ENCODE data around the gene OR51M1. TPM values are rescaled to one million over a fixed set of nuclear protein-coding genes. Genes with fewer than 3 reads are reported as not detected.

Gene OR51M1
- total and polyA plus RNA-seq, 9 of the 15 experiments (the other 6 are each of a cell fraction or from before 2014, with no cell fraction given), result 0.01 to 0.18 (median 0.04) TPM; not detected in 6

DNA sequence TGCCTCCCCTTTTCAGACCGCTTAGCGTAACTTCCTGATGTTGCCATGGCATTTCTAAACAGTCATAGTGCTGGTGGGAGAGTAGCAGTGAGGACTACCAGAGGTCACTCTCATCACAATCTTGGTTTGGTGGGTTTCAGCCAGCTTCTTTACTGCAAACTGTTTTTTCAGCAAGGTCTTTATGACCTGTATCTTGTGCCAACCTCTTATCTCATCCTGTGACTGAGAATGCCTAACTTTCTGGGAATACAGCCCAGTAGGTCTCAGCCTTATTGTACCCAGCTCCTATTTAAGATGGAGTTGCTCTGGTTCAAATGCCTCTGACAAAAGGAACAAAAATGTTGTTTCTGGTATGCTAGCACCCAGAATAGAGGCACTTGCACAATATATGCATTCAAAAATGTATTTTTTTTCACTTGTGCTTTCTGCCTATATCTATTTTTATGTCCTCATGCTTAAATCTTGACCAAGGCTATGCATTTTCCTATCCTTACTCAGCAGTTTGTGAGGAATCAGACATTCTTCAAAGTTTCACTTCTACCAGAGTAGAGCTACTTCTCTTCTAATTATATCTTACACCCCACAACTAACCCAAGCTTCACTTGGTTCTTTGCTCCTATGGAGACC is 16.1 kb upstream of the OR51M1 start (continued):
- TF ChIP-seq NEUROD1 (IDR thresholded peaks at IDR 0.05; ENCODE audit: borderline replicate concordance, low read depth, low read length, partially characterized antibody), result no peak
- no peak for TF ChIP-seq ZNF324 (CRISPR knock-in tag; IDR thresholded peaks at IDR 0.05)
- peak; percentile 94 for TF ChIP-seq DMBX1 (CRISPR knock-in tag; IDR thresholded peaks at IDR 0.05; ENCODE audit: borderline replicate concordance)
- TF ChIP-seq, protein P1, sequence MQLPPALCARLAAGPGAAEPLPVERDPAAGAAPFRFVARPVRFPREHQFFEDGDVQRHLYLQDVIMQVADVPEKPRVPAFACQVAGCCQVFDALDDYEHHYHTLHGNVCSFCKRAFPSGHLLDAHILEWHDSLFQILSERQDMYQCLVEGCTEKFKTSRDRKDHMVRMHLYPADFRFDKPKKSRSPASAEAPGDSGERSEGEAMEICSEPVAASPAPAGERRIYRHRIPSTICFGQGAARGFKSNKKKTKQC (CRISPR knock-in tag; IDR thresholded peaks at IDR 0.05), result no peak
- no peak for TF ChIP-seq ARHGAP35 (IDR thresholded peaks at IDR 0.05; ENCODE audit: partially characterized antibody)
- TF ChIP-seq, protein P2, sequence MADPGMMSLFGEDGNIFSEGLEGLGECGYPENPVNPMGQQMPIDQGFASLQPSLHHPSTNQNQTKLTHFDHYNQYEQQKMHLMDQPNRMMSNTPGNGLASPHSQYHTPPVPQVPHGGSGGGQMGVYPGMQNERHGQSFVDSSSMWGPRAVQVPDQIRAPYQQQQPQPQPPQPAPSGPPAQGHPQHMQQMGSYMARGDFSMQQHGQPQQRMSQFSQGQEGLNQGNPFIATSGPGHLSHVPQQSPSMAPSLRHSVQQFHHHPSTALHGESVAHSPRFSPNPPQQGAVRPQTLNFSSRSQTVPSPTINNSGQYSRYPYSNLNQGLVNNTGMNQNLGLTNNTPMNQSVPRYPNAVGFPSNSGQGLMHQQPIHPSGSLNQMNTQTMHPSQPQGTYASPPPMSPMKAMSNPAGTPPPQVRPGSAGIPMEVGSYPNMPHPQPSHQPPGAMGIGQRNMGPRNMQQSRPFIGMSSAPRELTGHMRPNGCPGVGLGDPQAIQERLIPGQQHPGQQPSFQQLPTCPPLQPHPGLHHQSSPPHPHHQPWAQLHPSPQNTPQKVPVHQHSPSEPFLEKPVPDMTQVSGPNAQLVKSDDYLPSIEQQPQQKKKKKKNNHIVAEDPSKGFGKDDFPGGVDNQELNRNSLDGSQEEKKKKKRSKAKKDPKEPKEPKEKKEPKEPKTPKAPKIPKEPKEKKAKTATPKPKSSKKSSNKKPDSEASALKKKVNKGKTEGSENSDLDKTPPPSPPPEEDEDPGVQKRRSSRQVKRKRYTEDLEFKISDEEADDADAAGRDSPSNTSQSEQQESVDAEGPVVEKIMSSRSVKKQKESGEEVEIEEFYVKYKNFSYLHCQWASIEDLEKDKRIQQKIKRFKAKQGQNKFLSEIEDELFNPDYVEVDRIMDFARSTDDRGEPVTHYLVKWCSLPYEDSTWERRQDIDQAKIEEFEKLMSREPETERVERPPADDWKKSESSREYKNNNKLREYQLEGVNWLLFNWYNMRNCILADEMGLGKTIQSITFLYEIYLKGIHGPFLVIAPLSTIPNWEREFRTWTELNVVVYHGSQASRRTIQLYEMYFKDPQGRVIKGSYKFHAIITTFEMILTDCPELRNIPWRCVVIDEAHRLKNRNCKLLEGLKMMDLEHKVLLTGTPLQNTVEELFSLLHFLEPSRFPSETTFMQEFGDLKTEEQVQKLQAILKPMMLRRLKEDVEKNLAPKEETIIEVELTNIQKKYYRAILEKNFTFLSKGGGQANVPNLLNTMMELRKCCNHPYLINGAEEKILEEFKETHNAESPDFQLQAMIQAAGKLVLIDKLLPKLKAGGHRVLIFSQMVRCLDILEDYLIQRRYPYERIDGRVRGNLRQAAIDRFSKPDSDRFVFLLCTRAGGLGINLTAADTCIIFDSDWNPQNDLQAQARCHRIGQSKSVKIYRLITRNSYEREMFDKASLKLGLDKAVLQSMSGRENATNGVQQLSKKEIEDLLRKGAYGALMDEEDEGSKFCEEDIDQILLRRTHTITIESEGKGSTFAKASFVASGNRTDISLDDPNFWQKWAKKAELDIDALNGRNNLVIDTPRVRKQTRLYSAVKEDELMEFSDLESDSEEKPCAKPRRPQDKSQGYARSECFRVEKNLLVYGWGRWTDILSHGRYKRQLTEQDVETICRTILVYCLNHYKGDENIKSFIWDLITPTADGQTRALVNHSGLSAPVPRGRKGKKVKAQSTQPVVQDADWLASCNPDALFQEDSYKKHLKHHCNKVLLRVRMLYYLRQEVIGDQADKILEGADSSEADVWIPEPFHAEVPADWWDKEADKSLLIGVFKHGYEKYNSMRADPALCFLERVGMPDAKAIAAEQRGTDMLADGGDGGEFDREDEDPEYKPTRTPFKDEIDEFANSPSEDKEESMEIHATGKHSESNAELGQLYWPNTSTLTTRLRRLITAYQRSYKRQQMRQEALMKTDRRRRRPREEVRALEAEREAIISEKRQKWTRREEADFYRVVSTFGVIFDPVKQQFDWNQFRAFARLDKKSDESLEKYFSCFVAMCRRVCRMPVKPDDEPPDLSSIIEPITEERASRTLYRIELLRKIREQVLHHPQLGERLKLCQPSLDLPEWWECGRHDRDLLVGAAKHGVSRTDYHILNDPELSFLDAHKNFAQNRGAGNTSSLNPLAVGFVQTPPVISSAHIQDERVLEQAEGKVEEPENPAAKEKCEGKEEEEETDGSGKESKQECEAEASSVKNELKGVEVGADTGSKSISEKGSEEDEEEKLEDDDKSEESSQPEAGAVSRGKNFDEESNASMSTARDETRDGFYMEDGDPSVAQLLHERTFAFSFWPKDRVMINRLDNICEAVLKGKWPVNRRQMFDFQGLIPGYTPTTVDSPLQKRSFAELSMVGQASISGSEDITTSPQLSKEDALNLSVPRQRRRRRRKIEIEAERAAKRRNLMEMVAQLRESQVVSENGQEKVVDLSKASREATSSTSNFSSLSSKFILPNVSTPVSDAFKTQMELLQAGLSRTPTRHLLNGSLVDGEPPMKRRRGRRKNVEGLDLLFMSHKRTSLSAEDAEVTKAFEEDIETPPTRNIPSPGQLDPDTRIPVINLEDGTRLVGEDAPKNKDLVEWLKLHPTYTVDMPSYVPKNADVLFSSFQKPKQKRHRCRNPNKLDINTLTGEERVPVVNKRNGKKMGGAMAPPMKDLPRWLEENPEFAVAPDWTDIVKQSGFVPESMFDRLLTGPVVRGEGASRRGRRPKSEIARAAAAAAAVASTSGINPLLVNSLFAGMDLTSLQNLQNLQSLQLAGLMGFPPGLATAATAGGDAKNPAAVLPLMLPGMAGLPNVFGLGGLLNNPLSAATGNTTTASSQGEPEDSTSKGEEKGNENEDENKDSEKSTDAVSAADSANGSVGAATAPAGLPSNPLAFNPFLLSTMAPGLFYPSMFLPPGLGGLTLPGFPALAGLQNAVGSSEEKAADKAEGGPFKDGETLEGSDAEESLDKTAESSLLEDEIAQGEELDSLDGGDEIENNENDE (IDR thresholded peaks at IDR 0.05; ENCODE audit: low read depth, low read length), result no peak
- TF ChIP-seq TCF3 (CRISPR knock-in tag; IDR thresholded peaks at IDR 0.05), result no peak
- TF ChIP-seq, protein P3, sequence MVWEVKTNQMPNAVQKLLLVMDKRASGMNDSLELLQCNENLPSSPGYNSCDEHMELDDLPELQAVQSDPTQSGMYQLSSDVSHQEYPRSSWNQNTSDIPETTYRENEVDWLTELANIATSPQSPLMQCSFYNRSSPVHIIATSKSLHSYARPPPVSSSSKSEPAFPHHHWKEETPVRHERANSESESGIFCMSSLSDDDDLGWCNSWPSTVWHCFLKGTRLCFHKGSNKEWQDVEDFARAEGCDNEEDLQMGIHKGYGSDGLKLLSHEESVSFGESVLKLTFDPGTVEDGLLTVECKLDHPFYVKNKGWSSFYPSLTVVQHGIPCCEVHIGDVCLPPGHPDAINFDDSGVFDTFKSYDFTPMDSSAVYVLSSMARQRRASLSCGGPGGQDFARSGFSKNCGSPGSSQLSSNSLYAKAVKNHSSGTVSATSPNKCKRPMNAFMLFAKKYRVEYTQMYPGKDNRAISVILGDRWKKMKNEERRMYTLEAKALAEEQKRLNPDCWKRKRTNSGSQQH (CRISPR knock-in tag; IDR thresholded peaks at IDR 0.05), result no peak
- TF ChIP-seq SAFB (IDR thresholded peaks at IDR 0.05; ENCODE audit: borderline replicate concordance, low read depth, low read length), result no peak
- TF ChIP-seq ELF2 (CRISPR knock-in tag; IDR thresholded peaks at IDR 0.05), result no peak
- no peak for TF ChIP-seq MAFF (IDR thresholded peaks at IDR 0.05; ENCODE audit: low read length)
- TF ChIP-seq IFI16 (CRISPR knock-in tag; IDR thresholded peaks at IDR 0.05), result 0 out of 2 replicates have a peak, but pooled peaks have one; percentile 17
- TF ChIP-seq, protein P4, sequence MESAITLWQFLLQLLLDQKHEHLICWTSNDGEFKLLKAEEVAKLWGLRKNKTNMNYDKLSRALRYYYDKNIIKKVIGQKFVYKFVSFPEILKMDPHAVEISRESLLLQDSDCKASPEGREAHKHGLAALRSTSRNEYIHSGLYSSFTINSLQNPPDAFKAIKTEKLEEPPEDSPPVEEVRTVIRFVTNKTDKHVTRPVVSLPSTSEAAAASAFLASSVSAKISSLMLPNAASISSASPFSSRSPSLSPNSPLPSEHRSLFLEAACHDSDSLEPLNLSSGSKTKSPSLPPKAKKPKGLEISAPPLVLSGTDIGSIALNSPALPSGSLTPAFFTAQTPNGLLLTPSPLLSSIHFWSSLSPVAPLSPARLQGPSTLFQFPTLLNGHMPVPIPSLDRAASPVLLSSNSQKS (CRISPR knock-in tag; IDR thresholded peaks at IDR 0.05), result no peak
- no peak for TF ChIP-seq KHSRP (IDR thresholded peaks at IDR 0.05)
- no peak for TF ChIP-seq ZNF174 (CRISPR knock-in tag; IDR thresholded peaks at IDR 0.05)

Measured in K562 (cell line).